Uterus (tissue), 4 donors: ENCODE data around the gene LMO7. TPM values are rescaled to one million over a fixed set of nuclear protein-coding genes. Genes with fewer than 3 reads are reported as not detected.

Experiments used
- DNase-seq, 2 donors: peaks; one replicate each; pipeline ENCODE4 v3.0.0-alpha.2; 2019 to 2020
- H3K27ac ChIP-seq, 2 donors: fragments of 200-600 bp; sonication (generic); 1 replicate in 1 of 2; 2 replicates in 1 of 2; pipeline ENCODE4 v1.5.1; 2016 to 2018
- H3K27me3 ChIP-seq, 2 donors: fragments of 200-600 bp; sonication (generic); one replicate each; pipeline ENCODE4 v1.5.1; 2018 to 2019; ENCODE audit warnings: control low read depth in 1 of 2
- H3K36me3 ChIP-seq, 2 donors: fragments of 200-600 bp; sonication (generic); one replicate each; pipeline ENCODE4 v1.5.1; 2019; ENCODE audit warnings: control low read depth in 1 of 2
- H3K4me1 ChIP-seq, 2 donors: fragments of 200-600 bp; sonication (generic); one replicate each; pipeline ENCODE4 v1.5.1; 2018 to 2019; ENCODE audit warnings: control low read depth in 1 of 2
- H3K4me3 ChIP-seq, 2 donors: fragments of 200-600 bp; sonication (generic); 1 replicate in 1 of 2; 2 replicates in 1 of 2; pipeline ENCODE4 v1.5.1; 2018 to 2019; ENCODE audit warnings: mild to moderate bottlenecking in 1 of 2
- H3K9me3 ChIP-seq, 2 donors: fragments of 200-600 bp; sonication (generic); one replicate each; pipeline ENCODE4 v1.5.1; 2019; ENCODE audit warnings: control low read depth in 1 of 2
- POLR2A ChIP-seq, 2 donors: fragments of 450-650 bp; IDR thresholded peaks; one replicate each; pipeline ENCODE4 v1.6.1; 2016; ENCODE audit warnings: antibody characterized with exemption in 2 of 2, mild to moderate bottlenecking in 1 of 2, moderate library complexity in 1 of 2
- intact Hi-C: fragments of 100-400 bp; cut with DNase I; formaldehyde crosslinking; loops from one replicate; pipeline ENCODE4 v1.15.1; 2023; ENCODE audit warnings: low total_unique reads
- total RNA-seq, 4 donors: library from RNA; depleted of rRNA in 3 of 4; stranded (reverse); fragments of >200 nt in 3 of 4; gene quantifications; one replicate each; pipeline versions ENCODE4 v1.1.0 to v1.2.4, GENCODE V29; 2014 to 2023
- TF ChIP-seq, protein P1 (sequence below), 4 experiments: fragments of 200-600 bp in 2 of 4; fragments of 450-650 bp in 2 of 4; sonication (generic) in 2 of 4; IDR thresholded peaks; one replicate each; pipeline ENCODE4 v1.5.1; 2016 to 2019; ENCODE audit warnings: antibody characterized with exemption in 4 of 4, mild to moderate bottlenecking in 2 of 4, moderate library complexity in 1 of 4
- donor health status: DM: yes; HTN: yes; CAD: no.

Gene LMO7
- total RNA-seq, 4 donors from 2014 or later, result 2.6 to 55.4 (median 24.2) TPM

DNA sequence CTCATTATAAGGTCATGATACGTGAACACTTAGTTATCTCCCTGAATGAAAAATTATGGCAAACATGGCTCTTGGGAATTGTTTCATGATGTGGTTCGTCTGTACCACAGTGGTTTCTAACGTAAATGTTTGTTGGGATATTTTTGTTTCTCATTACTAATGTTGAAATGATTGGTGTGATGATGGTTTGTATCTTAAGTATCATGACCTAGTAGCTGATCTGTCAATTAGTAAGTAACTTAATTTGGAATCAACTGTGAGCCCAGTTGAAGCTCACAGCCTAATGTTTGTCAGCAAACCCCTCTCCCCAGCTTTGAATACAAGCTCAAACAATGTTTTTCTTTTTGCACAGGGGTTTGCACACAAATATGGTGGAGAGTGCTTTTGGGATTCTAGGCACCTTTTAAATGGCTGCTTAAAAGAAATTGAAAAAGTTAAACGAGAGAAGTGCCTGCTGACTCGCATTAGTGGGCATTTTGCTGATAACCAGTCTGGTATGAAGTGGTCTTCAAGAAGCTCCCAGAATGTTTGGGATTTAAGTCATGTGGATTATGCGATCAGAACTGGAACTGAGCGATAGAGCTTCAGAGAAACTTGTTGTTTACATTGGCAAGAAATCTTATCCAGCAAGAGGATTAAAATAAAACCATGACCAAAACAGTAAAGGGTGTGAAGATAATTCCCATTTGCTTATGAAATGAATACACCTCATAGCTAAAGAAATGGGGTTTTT lies 68.2 kb downstream of the LMO7 start:
- Histone ChIP-seq H3K36me3 (no peaks in the 10 kb centered on the region), H3K27me3 (no peaks in the 10 kb centered on the region), H3K9me3 (no peaks in the 10 kb centered on the region), H3K4me3 (no peak overlapping the region), H3K27ac (no peak overlapping the region), H3K4me1 (no peaks in the 10 kb centered on the region)
- DNase-seq, result no peak
- intact Hi-C loops, result no loop called here
- TF ChIP-seq POLR2A (IDR thresholded peaks at IDR 0.05), result no peak
- TF ChIP-seq, protein P1, sequence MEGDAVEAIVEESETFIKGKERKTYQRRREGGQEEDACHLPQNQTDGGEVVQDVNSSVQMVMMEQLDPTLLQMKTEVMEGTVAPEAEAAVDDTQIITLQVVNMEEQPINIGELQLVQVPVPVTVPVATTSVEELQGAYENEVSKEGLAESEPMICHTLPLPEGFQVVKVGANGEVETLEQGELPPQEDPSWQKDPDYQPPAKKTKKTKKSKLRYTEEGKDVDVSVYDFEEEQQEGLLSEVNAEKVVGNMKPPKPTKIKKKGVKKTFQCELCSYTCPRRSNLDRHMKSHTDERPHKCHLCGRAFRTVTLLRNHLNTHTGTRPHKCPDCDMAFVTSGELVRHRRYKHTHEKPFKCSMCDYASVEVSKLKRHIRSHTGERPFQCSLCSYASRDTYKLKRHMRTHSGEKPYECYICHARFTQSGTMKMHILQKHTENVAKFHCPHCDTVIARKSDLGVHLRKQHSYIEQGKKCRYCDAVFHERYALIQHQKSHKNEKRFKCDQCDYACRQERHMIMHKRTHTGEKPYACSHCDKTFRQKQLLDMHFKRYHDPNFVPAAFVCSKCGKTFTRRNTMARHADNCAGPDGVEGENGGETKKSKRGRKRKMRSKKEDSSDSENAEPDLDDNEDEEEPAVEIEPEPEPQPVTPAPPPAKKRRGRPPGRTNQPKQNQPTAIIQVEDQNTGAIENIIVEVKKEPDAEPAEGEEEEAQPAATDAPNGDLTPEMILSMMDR (IDR thresholded peaks at IDR 0.05), result no peak

DNA sequence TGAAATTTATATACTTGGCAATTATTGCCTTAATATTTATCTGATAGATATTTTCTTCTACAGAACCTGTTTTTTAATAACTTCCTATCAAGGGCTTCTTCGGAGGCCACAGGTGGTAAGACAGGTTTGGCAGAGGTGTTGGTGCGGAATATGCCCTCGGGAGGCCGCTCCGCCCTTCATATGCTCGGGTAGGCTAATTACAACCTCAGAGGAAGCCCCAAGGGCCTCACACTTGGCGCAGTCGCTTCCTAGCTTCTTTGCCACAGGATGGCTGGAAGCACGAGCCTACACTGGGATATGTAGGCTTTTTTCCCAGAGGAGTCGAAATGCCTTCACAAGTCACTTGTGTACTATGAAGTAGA lies 68.8 kb downstream of the LMO7 start:
- Histone ChIP-seq H3K4me1 (no peaks in the 10 kb centered on the region), H3K9me3 (no peaks in the 10 kb centered on the region), H3K27me3 (no peaks in the 10 kb centered on the region), H3K4me3 (no peak overlapping the region), H3K27ac (no peak overlapping the region), H3K36me3 (no peaks in the 10 kb centered on the region)
- intact Hi-C loops, result no loop called here
- no peak for TF ChIP-seq POLR2A (IDR thresholded peaks at IDR 0.05)
- TF ChIP-seq, protein P1 (IDR thresholded peaks at IDR 0.05), result no peak
- DNase-seq, result no peak

DNA sequence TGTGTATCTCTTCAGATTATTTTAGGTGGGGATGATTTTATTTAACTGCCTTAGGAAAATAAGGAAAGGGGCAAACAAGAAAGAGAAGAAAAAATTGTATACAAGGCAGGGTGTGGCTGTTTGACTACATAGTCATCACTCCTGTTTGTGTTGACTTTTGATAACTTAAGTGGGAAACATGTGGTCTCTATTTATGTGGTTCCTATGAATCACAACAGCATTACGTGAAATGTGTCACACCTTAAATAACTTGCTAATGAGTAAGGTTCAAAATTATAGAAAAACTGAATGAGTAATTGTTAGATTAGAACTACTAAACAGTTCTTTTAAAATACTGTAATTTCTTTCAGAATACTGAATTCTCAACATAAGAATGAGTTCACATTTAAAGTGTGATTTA lies 69.3 kb downstream of the LMO7 start:
- no peaks in the 10 kb centered on the region for H3K36me3 ChIP-seq
- no peaks in the 10 kb centered on the region for H3K4me1 ChIP-seq
- TF ChIP-seq POLR2A (IDR thresholded peaks at IDR 0.05), result no peak
- TF ChIP-seq, protein P1 (IDR thresholded peaks at IDR 0.05), result no peak
- no peak overlapping the region for H3K27ac ChIP-seq
- no peak for DNase-seq
- no peaks in the 10 kb centered on the region for H3K9me3 ChIP-seq
- no peaks in the 10 kb centered on the region for H3K27me3 ChIP-seq
- intact Hi-C loops, result no loop called here
- no peak overlapping the region for H3K4me3 ChIP-seq

DNA sequence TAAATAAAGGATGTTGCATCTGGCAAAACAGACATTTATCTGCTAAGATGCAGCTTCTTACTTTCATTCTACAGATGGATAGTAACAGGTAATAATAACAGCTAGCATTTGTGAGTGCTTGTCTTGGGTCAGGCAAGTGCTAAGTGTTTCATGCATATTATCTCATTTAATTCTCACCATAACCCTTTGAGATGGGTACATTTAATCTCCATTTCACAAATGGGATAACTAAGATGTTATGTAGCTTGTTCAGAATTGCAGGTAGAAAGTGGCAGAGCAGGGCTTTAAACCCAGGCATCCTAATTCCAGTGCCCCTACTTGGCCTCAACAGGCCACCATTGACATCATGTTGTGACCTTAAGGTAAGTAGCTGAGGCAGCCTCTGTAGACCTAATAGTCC lies 69.8 kb downstream of the LMO7 start:
- H3K27ac ChIP-seq, result no peak overlapping the region
- intact Hi-C loops, result no loop called here
- TF ChIP-seq, protein P1 (IDR thresholded peaks at IDR 0.05), result no peak
- TF ChIP-seq POLR2A (IDR thresholded peaks at IDR 0.05), result no peak
- H3K4me3 ChIP-seq, result no peak overlapping the region
- no peaks in the 10 kb centered on the region for H3K9me3 ChIP-seq
- no peaks in the 10 kb centered on the region for H3K27me3 ChIP-seq
- H3K4me1 ChIP-seq, result no peaks in the 10 kb centered on the region
- no peak for DNase-seq
- no peaks in the 10 kb centered on the region for H3K36me3 ChIP-seq

DNA sequence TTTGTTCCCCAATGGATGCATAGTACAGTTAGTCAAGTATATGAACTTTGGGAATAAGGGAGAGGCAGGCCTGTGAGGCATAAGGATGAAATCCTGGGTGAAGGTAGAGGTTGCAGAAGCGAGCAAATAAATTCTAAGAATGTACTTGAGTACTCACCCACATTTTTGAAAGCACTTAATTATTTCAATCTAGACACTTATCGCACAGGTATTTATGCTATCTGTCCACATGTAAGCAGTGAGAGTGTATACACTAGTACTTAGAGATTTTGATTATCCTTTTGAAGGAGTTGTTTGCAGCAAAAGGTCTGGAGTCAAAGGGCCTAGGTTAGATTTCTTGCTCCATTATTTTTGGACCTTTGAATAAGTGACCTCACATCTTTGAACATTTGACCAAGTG lies 77.7 kb downstream of the LMO7 start:
- H3K36me3 ChIP-seq, result no peaks in the 10 kb centered on the region
- intact Hi-C loops, result no loop called here
- TF ChIP-seq, protein P1 (IDR thresholded peaks at IDR 0.05), result no peak
- no peak for TF ChIP-seq POLR2A (IDR thresholded peaks at IDR 0.05)
- no peaks in the 10 kb centered on the region for H3K4me1 ChIP-seq
- H3K9me3 ChIP-seq, result no peaks in the 10 kb centered on the region
- no peak overlapping the region for H3K27ac ChIP-seq
- no peaks in the 10 kb centered on the region for H3K27me3 ChIP-seq
- H3K4me3 ChIP-seq, result no peak overlapping the region
- DNase-seq, result no peak
